GM21576 (cell line): ENCODE results near the gene IL21.
A peak's percentile ranks its signal among the peaks of the same experiment; 100 is the strongest.

Experiments
- ATAC-seq: cut with Tn5 transposase; IDR thresholded peaks from one replicate; pipeline ENCODE4 v1.9.1; 2021; ENCODE audit warnings: mild to moderate bottlenecking, moderate library complexity; ENCODE audit not compliant: unreplicated experiment

The IL21 gene

DNA sequence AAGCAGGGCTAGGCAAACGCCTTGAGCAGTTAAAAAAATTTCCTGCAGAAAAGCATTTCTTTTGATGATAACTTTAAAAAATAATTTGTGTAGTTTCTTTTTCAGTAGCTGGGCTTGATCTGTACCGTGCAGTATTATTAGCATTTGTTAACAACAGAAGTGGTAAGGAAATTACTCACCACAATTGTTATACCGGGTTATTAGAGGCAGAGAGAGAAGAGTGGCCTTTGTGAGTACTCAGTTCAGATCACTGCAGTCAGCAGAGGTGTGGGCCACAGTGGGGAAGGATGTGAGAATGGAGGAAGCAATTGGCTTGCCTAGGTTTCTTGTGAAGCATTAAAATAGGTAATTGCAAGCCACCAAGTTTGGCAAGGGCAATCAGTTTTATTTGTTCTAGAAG lies 14.3 kb upstream of the IL21 start:
- ATAC-seq: peak; percentile 61

DNA sequence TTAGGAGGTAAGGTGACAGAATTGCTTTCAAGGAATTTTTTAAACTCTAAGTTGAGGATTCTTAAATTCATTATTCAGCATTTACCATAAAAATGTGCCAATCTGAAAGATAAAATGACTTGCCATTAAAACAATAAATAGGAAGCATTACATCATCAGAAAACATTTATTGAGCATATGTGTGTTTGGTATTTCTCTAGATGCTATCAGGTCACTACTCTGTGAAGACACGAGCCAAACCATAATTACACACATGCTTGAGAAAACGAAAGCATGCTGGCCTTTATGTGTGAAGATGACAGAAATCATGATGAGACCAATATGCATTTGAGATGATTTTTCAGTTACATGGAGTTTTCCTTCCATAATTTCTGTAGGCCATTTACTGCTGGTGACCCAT lies 12.3 kb upstream of the IL21 start:
- ATAC-seq: no peak

DNA sequence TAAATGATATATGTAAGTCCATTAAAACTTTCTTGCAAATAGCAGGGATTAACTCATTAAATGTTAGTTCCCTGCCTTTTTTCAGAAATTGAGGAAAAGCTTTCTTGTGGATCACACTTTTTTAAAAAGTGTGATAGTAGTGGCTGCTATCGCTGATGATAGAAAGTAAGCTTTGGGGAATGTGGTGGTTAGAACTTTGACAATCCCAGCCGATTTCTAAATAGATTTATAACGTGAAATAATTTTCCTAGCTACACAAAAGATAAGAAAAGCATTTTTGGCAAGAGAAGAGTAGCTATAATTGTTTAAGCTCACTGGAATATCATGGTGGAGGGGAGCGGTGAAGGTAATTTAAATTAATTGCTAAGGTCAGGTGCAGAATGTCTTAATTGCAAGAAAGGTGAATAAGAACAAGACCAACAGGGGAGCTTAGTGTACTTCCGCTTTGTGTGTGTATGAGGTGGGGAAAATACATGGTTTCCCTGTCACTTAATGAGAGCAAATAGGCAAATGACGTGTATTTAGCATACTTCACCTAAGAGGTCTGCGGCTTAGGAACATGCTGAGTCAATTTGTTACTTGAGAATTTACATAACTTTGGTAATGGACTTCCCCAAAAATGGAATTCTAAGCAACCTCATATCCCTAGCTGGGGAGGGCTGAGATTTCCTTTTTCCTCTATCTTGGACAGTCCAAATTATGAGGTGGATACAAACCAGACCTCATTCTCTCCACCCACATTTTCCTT lies 11.7 kb upstream of the IL21 start:
- no peak for ATAC-seq

DNA sequence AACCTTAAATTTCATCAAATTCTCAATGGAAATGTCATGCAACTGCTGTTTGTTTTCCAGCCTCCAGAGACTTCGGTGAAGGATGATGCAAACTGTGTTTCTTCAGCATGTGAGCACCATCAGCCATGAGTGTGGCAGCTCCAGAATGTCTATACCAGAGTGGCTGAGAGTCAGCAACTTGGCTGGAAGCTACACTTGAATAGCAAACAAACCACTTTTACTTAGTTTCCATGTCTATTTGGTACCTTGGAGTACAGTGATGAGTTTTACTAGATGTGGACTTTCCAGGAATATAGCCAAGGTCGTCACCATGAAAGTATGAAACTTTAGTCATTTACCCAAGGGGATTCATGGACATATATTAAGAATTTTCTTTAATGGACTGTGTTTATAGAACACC lies 4.3 kb upstream of the IL21 start:
- ATAC-seq: no peak

DNA sequence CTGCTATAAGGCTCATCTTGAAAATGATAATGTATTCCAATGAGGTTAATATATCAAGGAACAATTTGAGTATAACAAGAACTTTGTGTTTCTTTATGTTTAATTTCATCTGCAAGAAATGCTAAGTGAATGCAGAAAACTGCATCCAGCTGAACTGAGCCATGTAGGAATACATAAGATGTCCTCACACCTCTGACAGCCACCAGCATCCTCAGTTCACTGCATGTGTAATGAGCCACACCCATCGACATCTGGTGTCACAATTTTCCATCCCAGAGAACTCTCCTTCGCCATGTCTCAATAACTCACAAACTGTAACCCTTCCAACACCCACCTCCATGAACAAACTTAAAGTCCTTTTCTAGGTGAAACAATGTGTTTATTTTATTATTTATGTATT lies 3.3 kb upstream of the IL21 start:
- no peak for ATAC-seq

DNA sequence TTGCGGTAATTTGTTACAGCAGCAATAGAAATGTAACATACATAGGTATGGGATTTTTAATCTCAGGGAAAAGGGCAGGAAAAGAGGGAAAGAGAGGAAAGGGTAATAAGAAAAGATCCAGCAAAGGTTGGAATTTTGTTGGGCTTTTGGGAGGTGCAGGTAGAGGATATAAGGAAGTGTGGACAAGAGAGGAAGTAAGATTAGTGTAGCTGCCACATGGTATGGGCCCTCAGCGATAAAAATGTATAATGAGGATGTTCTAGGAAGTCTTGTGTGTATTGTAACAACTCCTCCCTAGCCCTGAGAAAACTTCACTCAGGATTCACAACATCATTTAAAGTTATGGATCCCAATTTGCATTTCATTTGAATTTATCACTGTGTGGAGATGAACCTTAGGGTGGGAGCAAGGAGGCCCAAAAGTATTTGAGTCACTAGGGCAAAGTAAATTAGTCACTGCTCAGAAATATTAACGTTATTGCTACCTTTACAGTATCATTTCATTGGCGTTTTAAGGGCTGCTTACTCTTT lies 2.8 kb upstream of the IL21 start:
- no peak for ATAC-seq

DNA sequence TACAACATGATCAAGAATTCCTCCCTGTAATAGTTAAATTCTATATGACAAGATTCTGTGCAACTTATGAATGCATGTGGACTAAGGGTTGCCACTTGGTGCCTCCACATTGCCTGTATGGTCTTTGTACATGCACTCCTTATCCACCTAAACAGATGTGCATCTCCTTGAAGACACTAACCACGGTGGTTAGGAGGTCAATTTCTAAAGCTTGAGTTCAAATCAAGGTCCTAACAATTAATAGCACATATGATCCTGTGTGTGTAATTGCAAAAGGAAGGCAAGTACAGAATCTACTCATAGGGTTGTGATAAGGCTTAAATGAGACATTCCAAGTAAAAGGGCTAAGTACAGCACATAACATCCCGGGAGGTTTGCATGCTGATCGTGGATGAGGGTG lies 1.5 kb upstream of the IL21 start:
- ATAC-seq: no peak

DNA sequence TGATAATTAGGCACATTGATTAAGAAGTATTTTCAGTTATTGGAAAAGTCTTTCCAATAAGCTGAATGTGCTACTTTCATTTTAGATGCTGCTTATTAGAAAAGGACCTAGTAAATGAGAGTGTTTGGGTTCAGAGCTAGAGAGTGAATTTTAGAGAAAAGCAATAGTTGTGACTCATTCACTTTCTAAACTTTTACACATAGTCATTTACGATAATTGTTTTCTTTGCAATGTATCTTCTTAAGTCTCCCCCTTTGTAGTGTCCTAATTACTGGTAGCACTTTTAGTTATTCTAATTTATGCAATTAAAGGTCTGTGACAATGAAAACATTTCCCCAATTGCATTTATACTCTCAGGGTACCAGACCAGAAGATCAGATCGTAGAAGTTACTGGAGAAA lies 1.3 kb downstream of the IL21 start:
- no peak for ATAC-seq

DNA sequence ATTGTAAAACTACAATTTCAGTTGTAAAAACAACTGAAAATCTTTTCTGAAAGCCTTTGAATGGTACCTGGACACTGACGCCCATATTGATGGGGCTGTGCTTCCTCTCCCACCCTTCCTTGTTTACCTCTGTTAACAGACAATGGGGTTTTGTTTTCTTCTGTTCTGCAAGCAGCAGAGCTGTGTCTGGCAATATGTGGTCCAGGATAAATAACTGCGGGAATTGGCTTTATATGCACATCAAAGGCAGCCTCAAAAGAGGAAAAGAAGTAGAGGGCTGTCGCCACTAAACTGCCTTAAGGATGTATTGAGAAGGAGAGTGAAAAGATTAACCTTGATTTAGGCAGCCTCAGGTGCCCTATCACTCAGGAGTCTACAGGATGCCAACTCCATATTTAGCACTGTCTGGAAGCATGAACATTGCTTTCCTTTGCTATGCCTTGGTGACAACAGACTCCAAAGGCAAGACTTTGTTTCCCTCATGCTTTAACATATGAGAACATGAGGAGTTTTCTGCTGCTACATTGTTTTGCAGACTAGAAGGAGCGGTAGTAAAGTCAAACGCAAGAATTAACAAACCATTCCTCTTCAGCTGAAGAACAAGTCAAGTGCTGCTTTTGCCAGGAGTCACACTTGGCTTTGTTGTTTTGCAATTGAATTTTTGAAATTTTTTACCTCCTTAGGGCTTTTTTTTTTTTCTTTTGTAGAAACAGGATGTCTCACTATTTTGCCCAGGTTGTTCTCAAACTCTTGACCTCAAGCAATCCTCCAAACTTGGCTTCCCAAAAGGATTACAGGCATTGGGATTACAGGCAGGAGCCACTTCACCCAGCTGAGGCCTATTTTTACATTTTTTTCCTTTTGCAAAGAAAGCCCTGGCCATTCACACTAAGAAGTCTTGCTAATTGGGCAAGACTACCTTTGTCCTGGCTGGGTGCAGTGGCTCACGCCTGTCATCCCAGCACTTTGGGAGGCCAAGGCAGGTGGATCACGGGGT lies 3.0 kb downstream of the IL21 start:
- ATAC-seq: no peak

DNA sequence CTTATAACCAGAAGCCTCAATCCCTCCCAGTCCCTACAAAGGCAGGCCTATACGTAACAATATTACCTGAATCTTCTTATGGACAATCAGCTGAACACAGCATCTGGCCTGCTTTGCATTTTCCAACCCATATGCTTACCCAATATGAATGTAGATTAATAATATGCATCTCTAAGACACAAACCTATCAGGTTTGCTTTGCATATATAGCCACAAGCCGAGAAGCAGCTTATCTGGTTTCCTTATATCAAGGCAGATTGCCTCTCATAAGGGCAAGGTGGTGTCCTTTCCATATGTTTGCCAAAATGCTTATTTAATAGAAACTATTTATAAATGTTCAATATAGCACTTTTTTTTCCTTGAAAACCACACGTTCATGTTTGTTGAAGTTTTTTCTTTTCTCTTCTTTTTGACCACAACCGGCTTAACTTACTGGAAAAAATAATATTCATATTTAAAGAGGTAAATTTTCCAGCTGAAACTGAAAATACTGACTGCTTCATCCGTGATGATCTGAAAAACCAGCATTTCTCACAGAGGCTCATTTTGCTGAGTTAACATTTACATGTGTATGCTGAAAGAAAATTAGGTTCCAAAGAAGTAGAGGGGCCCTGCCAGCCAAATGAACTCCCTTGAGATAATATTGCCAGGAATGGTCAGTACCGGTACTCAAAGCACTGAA lies 3.8 kb downstream of the IL21 start:
- no peak for ATAC-seq

DNA sequence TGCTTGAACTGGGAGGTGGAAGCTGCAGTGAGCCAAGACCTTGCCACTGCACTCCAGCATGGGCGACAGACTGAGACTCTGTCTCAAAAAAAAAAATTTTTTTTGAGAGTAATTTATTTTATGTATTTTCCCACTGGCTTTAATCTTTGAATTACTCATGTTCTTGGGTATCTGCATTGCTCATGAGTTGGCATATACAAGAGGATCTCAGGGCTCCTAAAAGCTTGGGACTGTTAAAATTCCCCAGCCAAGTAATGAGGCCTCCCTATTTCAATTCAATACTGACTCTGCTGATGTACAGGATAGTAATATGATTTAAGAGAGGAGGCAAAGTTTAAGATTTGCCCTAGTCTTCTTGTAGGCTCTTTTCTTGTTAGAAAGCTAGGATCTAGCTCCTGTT lies 6.2 kb downstream of the IL21 start:
- no peak for ATAC-seq

DNA sequence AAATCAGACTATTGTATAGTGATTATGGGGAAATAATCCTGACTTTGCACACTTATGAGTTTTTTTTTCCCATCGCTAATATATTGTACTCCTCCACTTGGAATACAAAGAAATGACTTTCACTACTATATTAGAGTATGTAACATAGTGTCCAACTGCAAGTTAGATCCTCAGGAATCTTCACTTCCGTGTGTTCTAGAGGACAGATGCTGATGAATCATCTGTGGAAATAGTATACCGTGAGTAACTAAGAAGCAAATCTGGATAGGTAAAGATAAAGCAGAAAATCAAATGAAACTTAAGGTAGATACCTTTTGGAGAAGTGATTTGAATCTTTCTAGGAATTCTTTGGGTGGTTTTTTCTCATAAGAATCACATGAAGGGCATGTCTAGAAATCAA lies 8.3 kb downstream of the IL21 start:
- no peak for ATAC-seq

DNA sequence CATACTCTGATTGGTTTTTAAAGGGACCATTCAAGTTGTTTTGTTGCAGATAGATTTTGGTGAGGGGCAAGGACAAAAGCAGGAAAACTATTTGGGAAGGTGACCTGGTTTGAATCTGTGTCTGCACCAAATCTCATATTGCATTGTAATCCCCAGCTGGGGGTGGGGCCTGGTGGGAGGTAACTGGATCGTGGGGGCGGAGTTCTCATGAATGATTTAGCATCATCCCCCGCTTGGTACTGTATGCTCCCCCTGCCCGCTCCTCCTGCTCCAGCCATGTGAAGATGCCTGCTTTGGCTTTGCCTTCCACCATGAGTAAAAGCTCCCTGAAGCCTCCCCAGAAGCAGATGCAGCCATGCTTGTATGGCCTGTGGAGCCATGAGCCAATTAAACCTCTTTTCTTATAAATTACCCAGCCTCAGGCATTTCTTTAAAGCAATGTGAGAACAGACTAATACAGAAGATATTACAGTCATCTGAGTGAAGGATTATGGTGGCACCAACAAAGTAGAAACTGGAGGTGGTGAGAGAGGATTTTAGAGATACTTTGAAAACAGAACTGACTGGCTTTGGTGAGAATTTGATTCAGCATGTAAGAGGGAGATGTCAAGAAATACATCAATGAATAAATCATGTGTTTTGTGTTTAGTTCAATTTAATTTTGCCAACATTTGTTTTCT lies 14.4 kb downstream of the IL21 start:
- ATAC-seq: no peak

DNA sequence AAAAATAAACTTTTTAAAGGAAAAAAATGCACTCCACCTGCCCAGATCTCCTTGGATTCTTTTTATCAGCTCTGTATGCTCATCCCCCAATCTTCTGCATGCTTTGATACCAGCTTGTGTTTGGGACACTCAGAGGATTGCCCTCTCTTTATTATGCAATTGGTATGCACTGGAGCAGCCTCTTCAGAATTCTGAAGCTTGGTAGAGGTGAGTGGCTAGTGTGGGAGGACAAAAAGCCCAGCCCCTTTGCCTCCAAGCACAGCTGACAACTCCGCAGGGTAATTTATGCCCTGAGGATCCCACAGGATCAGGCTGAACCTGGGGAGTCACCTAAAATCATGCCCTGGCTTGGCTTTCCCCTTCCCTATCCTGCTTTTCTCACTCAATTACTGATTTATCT lies 16.7 kb downstream of the IL21 start:
- ATAC-seq: no peak

DNA sequence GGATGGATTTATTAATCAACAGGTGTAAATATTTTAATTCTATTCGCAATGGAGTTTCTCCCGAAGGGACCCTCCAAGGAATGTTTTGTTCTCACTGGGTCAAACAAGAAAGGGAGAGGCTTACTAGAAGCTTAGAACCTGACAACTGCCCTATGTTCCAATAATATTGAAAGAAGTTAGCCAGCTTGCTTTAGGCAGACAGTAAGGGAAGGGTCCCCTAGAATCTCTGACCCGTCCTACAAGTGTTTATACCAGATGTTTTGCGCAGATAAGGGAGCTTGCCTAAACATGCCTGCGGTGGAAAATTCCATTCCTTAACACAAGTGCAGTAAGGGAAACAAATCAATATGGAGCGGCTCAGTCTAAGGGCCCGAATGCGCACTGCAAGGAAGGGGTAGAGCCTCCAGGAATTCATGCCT lies 17.7 kb downstream of the IL21 start:
- no peak for ATAC-seq

DNA sequence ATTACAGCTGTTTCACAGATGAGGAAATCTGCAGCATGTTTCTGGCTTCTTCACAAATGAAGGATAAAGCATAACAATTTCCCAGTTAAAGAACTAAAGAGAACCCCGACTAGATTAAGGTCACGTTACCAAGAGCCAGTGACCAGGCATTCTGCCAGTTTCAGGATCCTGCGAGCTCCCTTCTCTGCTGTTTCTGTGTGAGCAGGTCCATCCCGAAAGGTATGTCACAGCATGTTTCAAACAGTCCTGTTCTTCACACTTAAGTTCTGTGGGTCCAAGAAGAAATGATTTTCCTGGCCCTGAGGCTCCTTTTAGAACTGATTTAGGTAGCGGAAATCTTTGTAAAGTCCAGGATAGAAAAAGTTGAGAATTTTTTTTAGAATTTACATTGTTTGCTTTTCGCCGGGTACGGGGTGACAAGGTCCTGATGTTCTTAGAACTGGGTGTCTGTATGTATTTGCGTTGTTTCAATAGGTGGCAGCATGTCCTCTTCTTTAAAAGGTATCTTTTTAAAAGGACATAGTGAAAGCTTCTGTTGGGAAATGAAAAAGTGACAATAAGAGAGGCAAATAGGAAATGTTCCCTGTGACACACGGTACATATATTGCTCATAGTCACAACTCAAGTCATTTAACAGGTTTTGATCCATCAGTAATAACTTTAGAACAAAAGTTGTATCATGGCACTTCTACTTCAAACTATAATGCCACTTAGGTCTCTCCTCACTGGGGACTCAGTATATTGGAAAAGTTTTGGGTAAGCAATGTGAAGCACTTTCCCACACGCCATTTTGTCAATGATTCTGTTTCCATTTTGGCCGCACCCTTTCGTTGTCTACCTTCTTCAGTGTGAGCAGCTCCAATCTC lies 18.4 kb downstream of the IL21 start:
- ATAC-seq: peak; percentile 56

DNA sequence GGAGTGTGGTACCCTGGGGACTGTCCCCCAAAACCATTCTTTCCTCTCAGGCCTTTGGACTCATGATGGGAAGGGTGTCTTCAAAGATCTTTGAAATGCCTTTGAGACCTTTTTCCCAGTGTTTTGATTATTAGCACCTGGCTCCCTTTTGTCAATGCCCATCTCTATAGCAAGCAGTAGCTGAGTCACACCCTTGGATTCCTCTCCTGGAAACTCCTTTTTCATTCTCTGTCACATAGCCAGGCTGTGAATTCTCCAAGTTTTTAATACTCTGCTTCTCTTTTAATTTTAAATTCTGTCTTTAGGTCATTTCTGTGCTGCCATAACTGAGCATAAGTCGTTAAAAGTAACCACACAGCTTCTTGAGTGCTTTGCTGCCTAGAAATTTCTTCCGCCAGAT lies 29.7 kb downstream of the IL21 start:
- ATAC-seq: no peak

DNA sequence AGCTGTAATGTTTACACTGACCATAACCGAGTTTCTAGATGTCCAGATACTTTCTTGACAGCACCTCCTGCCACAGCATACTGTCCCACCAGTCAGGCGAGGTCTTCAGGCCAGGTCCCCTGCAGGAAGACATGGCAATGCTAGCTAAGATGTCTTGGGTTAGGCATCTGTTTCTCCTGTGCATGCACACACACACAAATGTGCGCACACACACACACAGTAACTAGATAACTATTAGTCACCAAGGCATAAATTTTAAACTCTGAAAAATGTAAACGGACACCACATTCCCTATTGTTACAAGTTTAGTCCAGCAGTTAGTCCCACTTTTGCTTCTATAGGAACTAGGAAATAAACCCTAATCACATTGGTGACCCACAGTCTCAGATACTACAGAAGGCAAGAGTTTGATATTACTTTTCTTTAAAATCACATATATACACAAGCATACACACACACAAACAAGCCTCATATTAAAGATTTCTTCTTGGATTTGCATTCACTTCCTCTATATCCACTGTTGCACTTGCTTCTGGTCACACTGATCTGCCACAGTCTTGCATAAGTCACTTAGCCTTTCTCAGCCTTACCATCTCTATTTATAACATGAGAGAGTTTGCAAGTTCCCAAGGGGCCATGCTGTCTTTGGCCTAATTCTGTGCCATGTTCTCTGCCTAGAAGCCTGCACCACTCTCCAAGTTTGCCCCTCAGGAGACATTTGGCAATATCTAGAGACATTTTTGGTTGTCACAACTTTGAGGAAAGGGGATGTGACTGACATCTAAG lies 32.2 kb downstream of the IL21 start:
- ATAC-seq: no peak

DNA sequence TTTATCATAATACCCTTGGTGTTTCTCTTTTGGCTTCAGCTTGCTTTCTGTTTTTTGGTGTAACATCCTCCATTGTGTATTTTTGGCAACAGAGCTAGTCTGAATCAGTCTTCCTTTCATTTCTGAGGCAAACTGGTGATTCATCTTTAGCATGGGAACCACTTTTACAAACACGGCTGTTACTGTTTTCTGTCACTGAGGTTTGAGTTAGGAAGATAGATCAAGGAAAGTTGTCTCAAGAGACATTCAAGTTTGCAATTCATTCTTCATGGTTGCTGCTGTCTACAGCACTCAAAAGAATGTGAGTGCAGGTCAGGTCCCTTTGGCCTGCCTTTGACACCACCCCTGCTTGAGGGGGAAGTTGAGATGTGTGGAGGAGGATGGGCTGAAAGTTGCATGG lies 36.3 kb downstream of the IL21 start:
- peak; percentile 57 for ATAC-seq
